ENCODE data around the gene PSMC5. TPM values are rescaled to one million over a fixed set of nuclear protein-coding genes. Genes with fewer than 3 reads are reported as not detected.
"Not testable (repeated sequence)": the region's sequence is repeated elsewhere in the genome, so short reads cannot be mapped to it uniquely, and the experiment has no call there.

The PSMC5 gene
- total RNA-seq, 1 experiment from 2014 or later, result 152 TPM

GRCh38 chr17:63878413-63878812 lies 51.2 kb downstream of the PSMC5 start:
- peaks cover 22% of the 10 kb centered on the region for H3K4me1 Mint-ChIP-seq
- H3K9me3 Mint-ChIP-seq; POLR2A ChIA-PET; H3K27ac Mint-ChIP-seq; H3K36me3 Mint-ChIP-seq; H3K27me3 Mint-ChIP-seq (ENCODE audit: low read depth); H3K4me3 Mint-ChIP-seq; ATAC-seq; DNase-seq (ENCODE audit: low spot score): not testable (repeated sequence)
- CTCF ChIA-PET, result interaction anchor here (0.7 kb wide), 1 partner anchor 33 kb away, joined by 3 read pairs; no protein-coding TSS in a partner anchor

GRCh38 chr17:63880706-63881105 lies 53.5 kb downstream of the PSMC5 start:
- TF ChIP-seq CREB1 (CRISPR knock-in tag; IDR thresholded peaks at IDR 0.05) (no peak), ERG (CRISPR knock-in tag; IDR thresholded peaks at IDR 0.05) (no peak), NFE2L1 (CRISPR knock-in tag; IDR thresholded peaks at IDR 0.05) (no peak), SP1 (CRISPR knock-in tag; conservative IDR thresholded peaks at IDR 0.05) (no peak), TEAD1 (CRISPR knock-in tag; IDR thresholded peaks at IDR 0.05) (no peak), ATF1 (CRISPR knock-in tag; IDR thresholded peaks at IDR 0.05) (no peak), ZNF425 (CRISPR knock-in tag; conservative IDR thresholded peaks at IDR 0.05) (no peak), MYBL2 (CRISPR knock-in tag; IDR thresholded peaks at IDR 0.05) (no peak), ZNF423 (CRISPR knock-in tag; IDR thresholded peaks at IDR 0.05) (no peak), USF2 (CRISPR knock-in tag; IDR thresholded peaks at IDR 0.05) (no peak), ATF6 (CRISPR knock-in tag; IDR thresholded peaks at IDR 0.05) (no peak), HMGA2 (CRISPR knock-in tag; IDR thresholded peaks at IDR 0.05) (no peak), CTCF (IDR thresholded peaks at IDR 0.05) (no peak)
- TF ChIP-seq, protein P1, sequence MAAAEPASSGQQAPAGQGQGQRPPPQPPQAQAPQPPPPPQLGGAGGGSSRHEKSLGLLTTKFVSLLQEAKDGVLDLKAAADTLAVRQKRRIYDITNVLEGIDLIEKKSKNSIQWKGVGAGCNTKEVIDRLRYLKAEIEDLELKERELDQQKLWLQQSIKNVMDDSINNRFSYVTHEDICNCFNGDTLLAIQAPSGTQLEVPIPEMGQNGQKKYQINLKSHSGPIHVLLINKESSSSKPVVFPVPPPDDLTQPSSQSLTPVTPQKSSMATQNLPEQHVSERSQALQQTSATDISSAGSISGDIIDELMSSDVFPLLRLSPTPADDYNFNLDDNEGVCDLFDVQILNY (CRISPR knock-in tag; IDR thresholded peaks at IDR 0.05), result no peak
- TF ChIP-seq, protein P2, sequence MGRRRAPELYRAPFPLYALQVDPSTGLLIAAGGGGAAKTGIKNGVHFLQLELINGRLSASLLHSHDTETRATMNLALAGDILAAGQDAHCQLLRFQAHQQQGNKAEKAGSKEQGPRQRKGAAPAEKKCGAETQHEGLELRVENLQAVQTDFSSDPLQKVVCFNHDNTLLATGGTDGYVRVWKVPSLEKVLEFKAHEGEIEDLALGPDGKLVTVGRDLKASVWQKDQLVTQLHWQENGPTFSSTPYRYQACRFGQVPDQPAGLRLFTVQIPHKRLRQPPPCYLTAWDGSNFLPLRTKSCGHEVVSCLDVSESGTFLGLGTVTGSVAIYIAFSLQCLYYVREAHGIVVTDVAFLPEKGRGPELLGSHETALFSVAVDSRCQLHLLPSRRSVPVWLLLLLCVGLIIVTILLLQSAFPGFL (CRISPR knock-in tag; IDR thresholded peaks at IDR 0.05; ENCODE audit: borderline replicate concordance), result no peak
- H3K4me1 Mint-ChIP-seq, result peaks cover 20% of the 10 kb centered on the region
- ChIA-PET CTCF (interaction anchor here (0.6 to 4.0 kb wide), 31 partner anchors 9 to 1242 kb away, joined by 3 to 41 read pairs (median 6); partner anchors contain the start of genes CSHL1 and GH1), POLR2A (interaction anchor here (0.7 to 0.8 kb wide), 2 partner anchors 266 to 282 kb away, joined by 3 read pairs; no protein-coding TSS in a partner anchor)
- DNase-seq (ENCODE audit: low spot score) (no peak), ATAC-seq (no peak)
- no peak overlapping the region for H3K27ac Mint-ChIP-seq
- H3K27me3 Mint-ChIP-seq (ENCODE audit: low read depth), result peaks cover 4% of the 10 kb centered on the region; the same call in 1 of the 2 replicates
- no peaks in the 10 kb centered on the region for H3K9me3 Mint-ChIP-seq
- H3K4me3 Mint-ChIP-seq, result no peak overlapping the region
- H3K36me3 Mint-ChIP-seq, result no peaks in the 10 kb centered on the region

Measured in WTC11 (cell line).